Nephron (organoid): Measurements from ENCODE around the gene KCNMA1.
"Not testable (repeated sequence)": the region's sequence is repeated elsewhere in the genome, so short reads cannot be mapped to it uniquely, and the experiment has no call there.

Experiments
- H3K27ac Mint-ChIP-seq, 3 experiments: 2 replicates each; pipeline ENCODE4 v1.8.0; 2020; ENCODE audit warnings: mixed read lengths in 3 of 3, mild to moderate bottlenecking in 2 of 3, moderate library complexity in 1 of 3
- H3K27me3 Mint-ChIP-seq: 2 replicates; pipeline ENCODE4 v1.8.0; 2021; ENCODE audit warnings: low read depth, mild to moderate bottlenecking, moderate library complexity, mixed read lengths
- H3K36me3 Mint-ChIP-seq: 2 replicates; pipeline ENCODE4 v1.8.0; 2020; ENCODE audit warnings: low read depth, mixed read lengths
- H3K4me1 Mint-ChIP-seq: 2 replicates; pipeline ENCODE4 v1.8.0; 2020; ENCODE audit warnings: mixed read lengths
- H3K4me3 Mint-ChIP-seq, 3 experiments: 2 replicates each; pipeline ENCODE4 v1.8.0; 2020; ENCODE audit warnings: mild to moderate bottlenecking in 3 of 3, mixed read lengths in 3 of 3, moderate library complexity in 2 of 3
- H3K9me3 Mint-ChIP-seq: 2 replicates; pipeline ENCODE4 v1.8.0; 2020; ENCODE audit warnings: mixed read lengths
- TF ChIP-seq, protein P1 (sequence below), 3 experiments: fragments of 200-600 bp; sonication (generic); IDR thresholded peaks; one replicate each; pipeline ENCODE4 v1.5.0; 2021; ENCODE audit warnings: antibody characterized with exemption in 3 of 3; ENCODE audit not compliant: unreplicated experiment in 3 of 3

Gene KCNMA1

GRCh38 chr10:77347052-77347451 lies 290.6 kb downstream of the KCNMA1 start:
- TF ChIP-seq, protein P1, sequence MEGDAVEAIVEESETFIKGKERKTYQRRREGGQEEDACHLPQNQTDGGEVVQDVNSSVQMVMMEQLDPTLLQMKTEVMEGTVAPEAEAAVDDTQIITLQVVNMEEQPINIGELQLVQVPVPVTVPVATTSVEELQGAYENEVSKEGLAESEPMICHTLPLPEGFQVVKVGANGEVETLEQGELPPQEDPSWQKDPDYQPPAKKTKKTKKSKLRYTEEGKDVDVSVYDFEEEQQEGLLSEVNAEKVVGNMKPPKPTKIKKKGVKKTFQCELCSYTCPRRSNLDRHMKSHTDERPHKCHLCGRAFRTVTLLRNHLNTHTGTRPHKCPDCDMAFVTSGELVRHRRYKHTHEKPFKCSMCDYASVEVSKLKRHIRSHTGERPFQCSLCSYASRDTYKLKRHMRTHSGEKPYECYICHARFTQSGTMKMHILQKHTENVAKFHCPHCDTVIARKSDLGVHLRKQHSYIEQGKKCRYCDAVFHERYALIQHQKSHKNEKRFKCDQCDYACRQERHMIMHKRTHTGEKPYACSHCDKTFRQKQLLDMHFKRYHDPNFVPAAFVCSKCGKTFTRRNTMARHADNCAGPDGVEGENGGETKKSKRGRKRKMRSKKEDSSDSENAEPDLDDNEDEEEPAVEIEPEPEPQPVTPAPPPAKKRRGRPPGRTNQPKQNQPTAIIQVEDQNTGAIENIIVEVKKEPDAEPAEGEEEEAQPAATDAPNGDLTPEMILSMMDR (IDR thresholded peaks at IDR 0.05; ENCODE audit: unreplicated experiment in 3 of 3) = no peak
- peaks cover 8% of the 10 kb centered on the region for H3K4me1 Mint-ChIP-seq
- H3K36me3 Mint-ChIP-seq = no peaks in the 10 kb centered on the region
- H3K27ac Mint-ChIP-seq = no peak overlapping the region
- H3K4me3 Mint-ChIP-seq = no peak overlapping the region
- no peaks in the 10 kb centered on the region for H3K9me3 Mint-ChIP-seq
- H3K27me3 Mint-ChIP-seq = peaks cover 5% of the 10 kb centered on the region

DNA sequence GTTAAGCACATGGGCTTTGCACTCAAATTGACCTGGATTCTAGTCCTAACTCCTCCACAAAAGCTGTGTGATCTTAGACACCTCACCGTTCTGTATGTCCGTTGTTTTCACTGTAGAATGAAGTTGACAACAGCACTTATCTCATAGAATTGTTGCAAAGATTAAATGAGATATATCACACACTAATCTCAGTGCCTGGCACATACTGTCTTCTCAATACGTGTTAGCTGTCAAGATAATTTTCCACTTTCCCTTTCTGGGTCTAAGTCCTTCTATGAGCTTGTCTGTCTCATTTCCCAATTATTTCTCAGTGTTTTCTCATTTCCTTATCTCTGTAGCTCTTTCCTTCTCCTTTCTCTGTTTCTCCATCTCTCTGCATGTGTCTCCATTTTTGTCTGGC lies 296.6 kb downstream of the KCNMA1 start:
- no peaks in the 10 kb centered on the region for H3K36me3 Mint-ChIP-seq
- H3K9me3 Mint-ChIP-seq = no peaks in the 10 kb centered on the region
- H3K4me1 Mint-ChIP-seq = no peaks in the 10 kb centered on the region
- TF ChIP-seq, protein P1 (IDR thresholded peaks at IDR 0.05; ENCODE audit: unreplicated experiment in 3 of 3) = no peak
- H3K27me3 Mint-ChIP-seq = peaks cover 5% of the 10 kb centered on the region
- no peak overlapping the region for H3K27ac Mint-ChIP-seq
- no peak overlapping the region for H3K4me3 Mint-ChIP-seq

- H3K27me3 Mint-ChIP-seq, H3K4me1 Mint-ChIP-seq, H3K36me3 Mint-ChIP-seq, H3K4me3 Mint-ChIP-seq, H3K9me3 Mint-ChIP-seq, H3K27ac Mint-ChIP-seq: not testable (repeated sequence)
Measured at GRCh38 chr10:77339872-77340271, 297.7 kb downstream of the KCNMA1 start.

DNA sequence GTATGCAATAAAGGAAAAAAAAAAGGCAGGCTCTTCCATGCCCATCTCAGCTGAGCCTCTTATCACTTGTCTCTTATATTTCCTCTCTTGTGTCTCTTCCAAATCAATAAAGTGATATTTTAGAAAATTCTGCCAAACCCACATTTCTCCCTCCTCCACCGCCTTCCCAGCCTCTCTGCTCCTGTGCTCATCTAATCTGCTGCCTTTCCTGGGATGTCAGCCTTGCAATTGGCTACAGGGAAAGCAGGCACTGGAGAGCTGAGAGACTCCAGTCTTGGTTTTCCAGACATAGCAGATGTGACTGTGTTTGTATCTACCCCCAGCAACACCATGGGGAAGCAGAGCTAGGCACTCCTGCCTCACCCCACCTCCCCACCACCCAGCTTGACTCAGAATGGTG lies 298.4 kb downstream of the KCNMA1 start:
- Mint-ChIP-seq H3K4me1 (no peaks in the 10 kb centered on the region), H3K9me3 (no peaks in the 10 kb centered on the region), H3K36me3 (no peaks in the 10 kb centered on the region), H3K4me3 (no peak overlapping the region), H3K27ac (no peak overlapping the region), H3K27me3 (peaks cover 10% of the 10 kb centered on the region)
- TF ChIP-seq, protein P1 (IDR thresholded peaks at IDR 0.05; ENCODE audit: unreplicated experiment in 3 of 3) = no peak

DNA sequence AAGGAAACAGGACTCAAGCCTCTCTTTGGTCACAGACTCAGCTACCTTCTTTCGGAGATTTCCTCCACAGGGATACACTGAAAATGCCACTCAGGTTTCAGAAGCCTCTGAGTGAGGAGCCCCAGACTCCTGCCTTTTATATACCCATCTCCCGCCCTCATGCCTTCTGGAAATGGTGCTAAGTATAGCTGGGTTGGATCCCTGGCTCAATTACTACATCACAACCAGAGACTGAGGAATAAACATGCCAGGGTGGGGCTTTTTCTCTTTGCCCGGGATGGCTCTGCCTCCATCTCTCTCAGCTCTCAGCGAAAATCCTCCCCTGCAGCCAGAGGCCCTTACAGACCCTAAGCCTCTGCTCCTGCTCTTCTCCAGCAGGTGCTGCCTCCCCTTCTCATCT lies 299.5 kb downstream of the KCNMA1 start:
- Mint-ChIP-seq H3K4me3 (no peak overlapping the region), H3K27me3 (peaks cover 5% of the 10 kb centered on the region), H3K36me3 (no peaks in the 10 kb centered on the region), H3K27ac (no peak overlapping the region), H3K4me1 (no peaks in the 10 kb centered on the region), H3K9me3 (no peaks in the 10 kb centered on the region)
- TF ChIP-seq, protein P1 (IDR thresholded peaks at IDR 0.05; ENCODE audit: unreplicated experiment in 3 of 3) = no peak

DNA sequence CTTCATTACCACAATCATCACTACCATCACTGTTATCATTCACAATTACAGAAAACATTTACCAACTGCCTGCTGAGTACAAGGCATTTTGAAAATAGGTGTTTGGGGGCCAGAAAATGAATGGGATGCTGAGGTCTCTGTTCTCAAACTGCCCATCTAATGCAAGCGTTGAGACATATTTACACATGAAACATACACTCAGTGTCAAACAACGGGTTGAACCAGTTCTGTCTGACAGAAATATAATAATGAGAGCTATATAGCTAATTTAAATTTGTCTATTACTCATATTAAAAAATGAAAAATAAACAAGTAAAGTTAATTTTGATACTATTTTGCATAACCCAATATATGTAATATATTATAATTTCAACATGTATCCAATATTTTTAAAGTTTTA lies 303.1 kb downstream of the KCNMA1 start:
- H3K27ac Mint-ChIP-seq = no peak overlapping the region
- H3K4me1 Mint-ChIP-seq = peaks cover 5% of the 10 kb centered on the region
- H3K36me3 Mint-ChIP-seq = no peaks in the 10 kb centered on the region
- no peak overlapping the region for H3K4me3 Mint-ChIP-seq
- no peaks in the 10 kb centered on the region for H3K9me3 Mint-ChIP-seq
- H3K27me3 Mint-ChIP-seq = peaks cover 9% of the 10 kb centered on the region
- TF ChIP-seq, protein P1 (IDR thresholded peaks at IDR 0.05; ENCODE audit: unreplicated experiment in 3 of 3) = no peak
